WTC11 (cell line): ENCODE measurements around the gene ACHE. TPM values are rescaled to one million over a fixed set of nuclear protein-coding genes. Genes with fewer than 3 reads are reported as not detected.

ENCODE experiments used
- ATAC-seq: fragments of 200-7000 bp; cut with Tn5 transposase; 2 replicates; pipeline ENCODE4 v1.10.0; 2021; ENCODE audit warnings: mild to moderate bottlenecking, moderate library complexity
- CTCF ChIA-PET: fragments of 300-600 bp; sonication (Branson Sonifier 250); formaldehyde crosslinking; loops from one replicate; lab custom pipeline; 2021; ENCODE audit warnings: antibody characterized with exemption; lab: Charles Lee
- POLR2A ChIA-PET: fragments of 350-600 bp; sonication (Branson Sonifier 250); formaldehyde crosslinking; loops from one replicate; lab custom pipeline; 2021; ENCODE audit warnings: antibody characterized with exemption; lab: Charles Lee
- DNase-seq: peaks from one replicate; pipeline ENCODE4 v3.0.0; 2021; ENCODE audit warnings: low spot score
- H3K27ac Mint-ChIP-seq: 2 replicates; pipeline ENCODE4 v1.8.0; 2021; ENCODE audit warnings: mixed read lengths
- H3K27me3 Mint-ChIP-seq: 2 replicates; pipeline ENCODE4 v1.8.0; 2021; ENCODE audit warnings: low read depth, mild to moderate bottlenecking, moderate library complexity, mixed read lengths
- H3K36me3 Mint-ChIP-seq: 2 replicates; pipeline ENCODE4 v1.8.0; 2021; ENCODE audit warnings: mixed read lengths
- H3K4me1 Mint-ChIP-seq: 2 replicates; pipeline ENCODE4 v1.8.0; 2022; ENCODE audit warnings: mixed read lengths
- H3K4me3 Mint-ChIP-seq: 2 replicates; pipeline ENCODE4 v1.8.0; 2021; ENCODE audit warnings: mild to moderate bottlenecking, moderate library complexity, mixed read lengths
- H3K9me3 Mint-ChIP-seq: 2 replicates; pipeline ENCODE4 v1.8.0; 2021; ENCODE audit warnings: mixed read lengths
- AFF4 ChIP-seq: sonication (generic); formaldehyde crosslinking; IDR thresholded peaks from 2 replicates; pipeline ENCODE4 v1.8.1; 2023; ENCODE audit warnings: mild to moderate bottlenecking, missing genetic modification reagents, borderline replicate concordance
- ATF6 ChIP-seq: sonication (generic); formaldehyde crosslinking; IDR thresholded peaks from 2 replicates; pipeline ENCODE4 v1.8.1; 2023; ENCODE audit warnings: mild to moderate bottlenecking, missing genetic modification reagents
- CBFB ChIP-seq: sonication (generic); formaldehyde crosslinking; IDR thresholded peaks from 2 replicates; pipeline ENCODE4 v1.8.1; 2022; ENCODE audit warnings: mild to moderate bottlenecking, low read depth, missing genetic modification reagents
- CTCF ChIP-seq: fragments of 200-600 bp; IDR thresholded peaks from 2 replicates; pipeline ENCODE4 v1.8.0; 2022; ENCODE audit warnings: antibody characterized with exemption
- ESRRA ChIP-seq: sonication (generic); formaldehyde crosslinking; IDR thresholded peaks from 2 replicates; pipeline ENCODE4 v1.8.1; 2022; ENCODE audit warnings: mild to moderate bottlenecking, missing genetic modification reagents, borderline replicate concordance
- GABPB1 ChIP-seq: sonication (generic); formaldehyde crosslinking; IDR thresholded peaks from 2 replicates; pipeline ENCODE4 v1.8.1; 2023; ENCODE audit warnings: mild to moderate bottlenecking, missing genetic modification reagents
- KAT7 ChIP-seq: sonication (generic); formaldehyde crosslinking; IDR thresholded peaks from 2 replicates; pipeline ENCODE4 v1.8.1; 2023; ENCODE audit warnings: missing genetic modification reagents, mild to moderate bottlenecking, borderline replicate concordance
- MAX ChIP-seq: sonication (generic); formaldehyde crosslinking; IDR thresholded peaks from 2 replicates; pipeline ENCODE4 v1.8.0; 2022; ENCODE audit warnings: mild to moderate bottlenecking, missing genetic modification reagents
- MLX ChIP-seq: sonication (generic); formaldehyde crosslinking; IDR thresholded peaks from 2 replicates; pipeline ENCODE4 v1.8.1; 2023; ENCODE audit warnings: mild to moderate bottlenecking, missing genetic modification reagents, moderate library complexity
- NR2C2 ChIP-seq: sonication (generic); formaldehyde crosslinking; IDR thresholded peaks from 2 replicates; pipeline ENCODE4 v1.8.0; 2022; ENCODE audit warnings: mild to moderate bottlenecking, missing genetic modification reagents
- PRRX2 ChIP-seq: fragments of 250-450 bp; sonication (Bioruptor Pico); IDR thresholded peaks from 2 replicates; pipeline ENCODE4 v1.8.0; 2021; ENCODE audit warnings: mild to moderate bottlenecking
- TEAD1 ChIP-seq: sonication (generic); formaldehyde crosslinking; IDR thresholded peaks from 2 replicates; pipeline ENCODE4 v1.8.0; 2022; ENCODE audit warnings: mild to moderate bottlenecking, missing genetic modification reagents
- TEAD4 ChIP-seq: sonication (generic); formaldehyde crosslinking; IDR thresholded peaks from 2 replicates; pipeline ENCODE4 v1.8.0; 2022; ENCODE audit warnings: mild to moderate bottlenecking, missing genetic modification reagents
- ZNF263 ChIP-seq: sonication (generic); formaldehyde crosslinking; IDR thresholded peaks from 2 replicates; pipeline ENCODE4 v1.8.1; 2022; ENCODE audit warnings: low read depth, mild to moderate bottlenecking, moderate library complexity, missing genetic modification reagents
- ZNF423 ChIP-seq: fragments of 250-450 bp; sonication (Bioruptor Pico); IDR thresholded peaks from 2 replicates; pipeline ENCODE4 v2.1.2; 2022; ENCODE audit warnings: mild to moderate bottlenecking, moderate library complexity
- total RNA-seq: library from RNA; stranded (reverse); gene quantifications from 3 replicates; pipeline ENCODE4 v1.2.3, GENCODE V29; 2021
- TF ChIP-seq, protein P1 (sequence below): sonication (generic); formaldehyde crosslinking; IDR thresholded peaks from 2 replicates; pipeline ENCODE4 v1.8.1; 2023; ENCODE audit warnings: mild to moderate bottlenecking, missing genetic modification reagents, moderate library complexity
- TF ChIP-seq, protein P2 (sequence below): sonication (generic); formaldehyde crosslinking; conservative IDR thresholded peaks from 2 replicates; pipeline ENCODE4 v1.8.1; 2023; ENCODE audit warnings: mild to moderate bottlenecking, low read depth, missing genetic modification reagents, moderate library complexity
- TF ChIP-seq, protein P3 (sequence below): fragments of 250-450 bp; sonication (Bioruptor Pico); IDR thresholded peaks from 2 replicates; pipeline ENCODE4 v1.9.0; 2021; ENCODE audit warnings: moderate library complexity, mild to moderate bottlenecking, inconsistent platforms, borderline replicate concordance

The ACHE gene
- total RNA-seq, 1 experiment from 2014 or later: 7.7 TPM

GRCh38 chr7:100860702-100861615, 34.7 kb downstream of the ACHE start (continued):
- TF ChIP-seq, protein P1, sequence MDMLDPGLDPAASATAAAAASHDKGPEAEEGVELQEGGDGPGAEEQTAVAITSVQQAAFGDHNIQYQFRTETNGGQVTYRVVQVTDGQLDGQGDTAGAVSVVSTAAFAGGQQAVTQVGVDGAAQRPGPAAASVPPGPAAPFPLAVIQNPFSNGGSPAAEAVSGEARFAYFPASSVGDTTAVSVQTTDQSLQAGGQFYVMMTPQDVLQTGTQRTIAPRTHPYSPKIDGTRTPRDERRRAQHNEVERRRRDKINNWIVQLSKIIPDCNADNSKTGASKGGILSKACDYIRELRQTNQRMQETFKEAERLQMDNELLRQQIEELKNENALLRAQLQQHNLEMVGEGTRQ (CRISPR knock-in tag): no peak
- TF ChIP-seq, protein P2, sequence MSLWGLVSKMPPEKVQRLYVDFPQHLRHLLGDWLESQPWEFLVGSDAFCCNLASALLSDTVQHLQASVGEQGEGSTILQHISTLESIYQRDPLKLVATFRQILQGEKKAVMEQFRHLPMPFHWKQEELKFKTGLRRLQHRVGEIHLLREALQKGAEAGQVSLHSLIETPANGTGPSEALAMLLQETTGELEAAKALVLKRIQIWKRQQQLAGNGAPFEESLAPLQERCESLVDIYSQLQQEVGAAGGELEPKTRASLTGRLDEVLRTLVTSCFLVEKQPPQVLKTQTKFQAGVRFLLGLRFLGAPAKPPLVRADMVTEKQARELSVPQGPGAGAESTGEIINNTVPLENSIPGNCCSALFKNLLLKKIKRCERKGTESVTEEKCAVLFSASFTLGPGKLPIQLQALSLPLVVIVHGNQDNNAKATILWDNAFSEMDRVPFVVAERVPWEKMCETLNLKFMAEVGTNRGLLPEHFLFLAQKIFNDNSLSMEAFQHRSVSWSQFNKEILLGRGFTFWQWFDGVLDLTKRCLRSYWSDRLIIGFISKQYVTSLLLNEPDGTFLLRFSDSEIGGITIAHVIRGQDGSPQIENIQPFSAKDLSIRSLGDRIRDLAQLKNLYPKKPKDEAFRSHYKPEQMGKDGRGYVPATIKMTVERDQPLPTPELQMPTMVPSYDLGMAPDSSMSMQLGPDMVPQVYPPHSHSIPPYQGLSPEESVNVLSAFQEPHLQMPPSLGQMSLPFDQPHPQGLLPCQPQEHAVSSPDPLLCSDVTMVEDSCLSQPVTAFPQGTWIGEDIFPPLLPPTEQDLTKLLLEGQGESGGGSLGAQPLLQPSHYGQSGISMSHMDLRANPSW: no peak

GRCh38 chr7:100859856-100860255, 35.8 kb downstream of the ACHE start:
- DNase-seq (no peak), ATAC-seq (no peak)
- CTCF ChIA-PET: no interaction called here
- no peaks in the 10 kb centered on the region for H3K27me3 Mint-ChIP-seq
- no peaks in the 10 kb centered on the region for H3K9me3 Mint-ChIP-seq
- TF ChIP-seq KAT7 (CRISPR knock-in tag): no peak
- no peak for TF ChIP-seq MLX (CRISPR knock-in tag)
- no peak for TF ChIP-seq ZNF423 (CRISPR knock-in tag)
- no peak for TF ChIP-seq CTCF
- no peak for TF ChIP-seq TEAD4
- TF ChIP-seq NR2C2 (CRISPR knock-in tag): no peak
- TF ChIP-seq GABPB1: no peak
- no peaks in the 10 kb centered on the region for H3K4me1 Mint-ChIP-seq
- H3K27ac Mint-ChIP-seq: peak overlapping the region; percentile 73; the same call in 1 of the 2 replicates
- H3K4me3 Mint-ChIP-seq: no peak overlapping the region
- H3K36me3 Mint-ChIP-seq: peaks cover 22% of the 10 kb centered on the region; the same call in 1 of the 2 replicates
- POLR2A ChIA-PET: no interaction called here

DNA sequence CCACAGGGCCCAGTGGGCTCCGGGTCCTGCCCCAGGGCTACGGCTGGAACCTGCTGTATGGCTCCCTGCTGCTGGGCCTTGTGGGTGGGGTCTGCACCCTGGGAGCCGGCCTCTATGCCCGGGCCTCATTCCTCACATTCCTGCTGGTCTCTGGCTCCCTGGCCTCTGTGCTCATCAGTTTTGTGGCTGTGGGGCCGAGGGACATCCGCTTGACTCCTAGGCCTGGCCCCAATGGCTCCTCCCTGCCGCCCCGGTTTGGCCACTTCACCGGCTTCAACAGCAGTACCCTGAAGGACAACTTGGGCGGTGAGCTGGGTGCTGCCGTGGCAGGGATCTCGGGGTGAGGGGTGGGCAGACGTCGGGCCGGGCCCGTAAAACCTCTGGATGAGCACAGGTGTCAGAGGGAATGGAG, 38.8 kb downstream of the ACHE start:
- H3K4me1 Mint-ChIP-seq: 0 out of 2 replicates have a peak, but pooled peaks cover 6% of the 10 kb centered on the region
- ChIA-PET POLR2A (no interaction called here), CTCF (no interaction called here)
- no peak for ATAC-seq
- H3K27ac Mint-ChIP-seq: peak overlapping the region; percentile 32; the same call in 1 of the 2 replicates
- peaks cover 15% of the 10 kb centered on the region; the same call in 1 of the 2 replicates for H3K36me3 Mint-ChIP-seq
- H3K27me3 Mint-ChIP-seq: no peaks in the 10 kb centered on the region
- DNase-seq: no peak
- no peaks in the 10 kb centered on the region for H3K9me3 Mint-ChIP-seq
- no peak overlapping the region for H3K4me3 Mint-ChIP-seq
- no peak for TF ChIP-seq TEAD1
- no peak for TF ChIP-seq MAX (CRISPR knock-in tag)
- TF ChIP-seq ATF6 (CRISPR knock-in tag): no peak
- no peak for TF ChIP-seq PRRX2 (CRISPR knock-in tag)
- TF ChIP-seq CBFB: no peak
- no peak for TF ChIP-seq AFF4 (CRISPR knock-in tag)
- no peak for TF ChIP-seq ZNF263
- TF ChIP-seq, protein P3, sequence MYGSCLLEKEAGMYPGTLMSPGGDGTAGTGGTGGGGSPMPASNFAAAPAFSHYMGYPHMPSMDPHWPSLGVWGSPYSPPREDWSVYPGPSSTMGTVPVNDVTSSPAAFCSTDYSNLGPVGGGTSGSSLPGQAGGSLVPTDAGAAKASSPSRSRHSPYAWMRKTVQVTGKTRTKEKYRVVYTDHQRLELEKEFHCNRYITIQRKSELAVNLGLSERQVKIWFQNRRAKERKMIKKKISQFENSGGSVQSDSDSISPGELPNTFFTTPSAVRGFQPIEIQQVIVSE (CRISPR knock-in tag): no peak
- TF ChIP-seq ESRRA: no peak
